ENCODE measurements around the gene ACP5.

The ACP5 gene

GRCh38 chr19:11555246-11555645, 22.2 kb downstream of the ACP5 start:
- Histone ChIP-seq H3K9me3 (replicated peaks; ENCODE audit: low read length) (no peaks in the 10 kb centered on the region), H3K4me3 (ENCODE audit: low read length) (no peak overlapping the region), H3K36me3 (ENCODE audit: insufficient read depth, low read length) (peaks cover 30% of the 10 kb centered on the region), H3K4me1 (ENCODE audit: control insufficient read depth, insufficient read depth, low read length) (peaks cover 7% of the 10 kb centered on the region), H3K4me2 (ENCODE audit: low read length) (no peak overlapping the region), H3K27me3 (ENCODE audit: control insufficient read depth, insufficient read depth, low read length) (no peaks in the 10 kb centered on the region), H3K9ac (ENCODE audit: low read depth, low read length) (no peak overlapping the region)

- Histone ChIP-seq H3K4me1 (ENCODE audit: control insufficient read depth, insufficient read depth, low read length) (peaks cover 7% of the 10 kb centered on the region), H3K36me3 (ENCODE audit: insufficient read depth, low read length) (peaks cover 30% of the 10 kb centered on the region)
Measured at GRCh38 chr19:11554160-11554559, 23.3 kb downstream of the ACP5 start.

GRCh38 chr19:11552666-11553372, 24.6 kb downstream of the ACP5 start:
- no peaks in the 10 kb centered on the region for H3K9me3 ChIP-seq (replicated peaks; ENCODE audit: low read length)
- H3K4me2 ChIP-seq (ENCODE audit: low read length): no peak overlapping the region
- peaks cover 2% of the 10 kb centered on the region for H3K4me1 ChIP-seq (ENCODE audit: control insufficient read depth, insufficient read depth, low read length)
- no peak overlapping the region for H3K4me3 ChIP-seq (ENCODE audit: low read length)
- H3K27me3 ChIP-seq (ENCODE audit: control insufficient read depth, insufficient read depth, low read length): no peaks in the 10 kb centered on the region
- H3K9ac ChIP-seq (ENCODE audit: low read depth, low read length): no peak overlapping the region
- H3K36me3 ChIP-seq (ENCODE audit: insufficient read depth, low read length): peaks cover 30% of the 10 kb centered on the region

More at GRCh38 chr19:11554160-11554559, 23.3 kb downstream of the ACP5 start:
- no peak overlapping the region for H3K9ac ChIP-seq (ENCODE audit: low read depth, low read length)
- no peak overlapping the region for H3K4me2 ChIP-seq (ENCODE audit: low read length)
- no peak overlapping the region for H3K4me3 ChIP-seq (ENCODE audit: low read length)
- H3K9me3 ChIP-seq (replicated peaks; ENCODE audit: low read length): no peaks in the 10 kb centered on the region
- no peaks in the 10 kb centered on the region for H3K27me3 ChIP-seq (ENCODE audit: control insufficient read depth, insufficient read depth, low read length)

- H3K4me2 ChIP-seq (ENCODE audit: low read length): no peak overlapping the region
- no peak overlapping the region for H3K4me3 ChIP-seq (ENCODE audit: low read length)
- H3K27me3 ChIP-seq (ENCODE audit: control insufficient read depth, insufficient read depth, low read length): no peaks in the 10 kb centered on the region
- no peak overlapping the region for H3K9ac ChIP-seq (ENCODE audit: low read depth, low read length)
- peaks cover 30% of the 10 kb centered on the region for H3K36me3 ChIP-seq (ENCODE audit: insufficient read depth, low read length)
- no peaks in the 10 kb centered on the region for H3K4me1 ChIP-seq (ENCODE audit: control insufficient read depth, insufficient read depth, low read length)
- no peaks in the 10 kb centered on the region for H3K9me3 ChIP-seq (replicated peaks; ENCODE audit: low read length)
Measured at GRCh38 chr19:11551603-11552235, 25.7 kb downstream of the ACP5 start.

GRCh38 chr19:11550265-11550664, 27.2 kb downstream of the ACP5 start:
- H3K27me3 ChIP-seq (ENCODE audit: control insufficient read depth, insufficient read depth, low read length): no peaks in the 10 kb centered on the region
- H3K4me1 ChIP-seq (ENCODE audit: control insufficient read depth, insufficient read depth, low read length): no peaks in the 10 kb centered on the region
- H3K9ac ChIP-seq (ENCODE audit: low read depth, low read length): no peak overlapping the region
- no peaks in the 10 kb centered on the region for H3K9me3 ChIP-seq (replicated peaks; ENCODE audit: low read length)
- H3K36me3 ChIP-seq (ENCODE audit: insufficient read depth, low read length): peaks cover 30% of the 10 kb centered on the region
- no peak overlapping the region for H3K4me2 ChIP-seq (ENCODE audit: low read length)
- no peak overlapping the region for H3K4me3 ChIP-seq (ENCODE audit: low read length)

GRCh38 chr19:11549386-11549953, 28.0 kb downstream of the ACP5 start:
- H3K4me3 ChIP-seq (ENCODE audit: low read length): no peak overlapping the region
- H3K4me2 ChIP-seq (ENCODE audit: low read length): no peak overlapping the region
- H3K9ac ChIP-seq (ENCODE audit: low read depth, low read length): no peak overlapping the region
- peaks cover 30% of the 10 kb centered on the region for H3K36me3 ChIP-seq (ENCODE audit: insufficient read depth, low read length)
- H3K4me1 ChIP-seq (ENCODE audit: control insufficient read depth, insufficient read depth, low read length): no peaks in the 10 kb centered on the region
- no peaks in the 10 kb centered on the region for H3K9me3 ChIP-seq (replicated peaks; ENCODE audit: low read length)
- H3K27me3 ChIP-seq (ENCODE audit: control insufficient read depth, insufficient read depth, low read length): no peaks in the 10 kb centered on the region

- no peak overlapping the region for H3K9ac ChIP-seq (ENCODE audit: low read depth, low read length)
- H3K36me3 ChIP-seq (ENCODE audit: insufficient read depth, low read length): peaks cover 16% of the 10 kb centered on the region
- H3K4me2 ChIP-seq (ENCODE audit: low read length): no peak overlapping the region
- H3K4me1 ChIP-seq (ENCODE audit: control insufficient read depth, insufficient read depth, low read length): no peaks in the 10 kb centered on the region
- no peak overlapping the region for H3K4me3 ChIP-seq (ENCODE audit: low read length)
- H3K27me3 ChIP-seq (ENCODE audit: control insufficient read depth, insufficient read depth, low read length): no peaks in the 10 kb centered on the region
- no peaks in the 10 kb centered on the region for H3K9me3 ChIP-seq (replicated peaks; ENCODE audit: low read length)
Measured at GRCh38 chr19:11547929-11548700, 29.3 kb downstream of the ACP5 start.

GRCh38 chr19:11541238-11541637, 36.2 kb downstream of the ACP5 start:
- no peak overlapping the region for H3K4me3 ChIP-seq (ENCODE audit: low read length)
- H3K4me1 ChIP-seq (ENCODE audit: control insufficient read depth, insufficient read depth, low read length): no peaks in the 10 kb centered on the region
- peaks cover 22% of the 10 kb centered on the region for H3K27me3 ChIP-seq (ENCODE audit: control insufficient read depth, insufficient read depth, low read length)
- no peak overlapping the region for H3K9ac ChIP-seq (ENCODE audit: low read depth, low read length)
- H3K9me3 ChIP-seq (replicated peaks; ENCODE audit: low read length): no peaks in the 10 kb centered on the region
- no peaks in the 10 kb centered on the region for H3K36me3 ChIP-seq (ENCODE audit: insufficient read depth, low read length)
- H3K4me2 ChIP-seq (ENCODE audit: low read length): no peak overlapping the region

- Histone ChIP-seq H3K4me2 (ENCODE audit: low read length) (no peak overlapping the region), H3K9me3 (replicated peaks; ENCODE audit: low read length) (no peaks in the 10 kb centered on the region), H3K9ac (ENCODE audit: low read depth, low read length) (no peak overlapping the region), H3K4me3 (ENCODE audit: low read length) (no peak overlapping the region), H3K4me1 (ENCODE audit: control insufficient read depth, insufficient read depth, low read length) (peaks cover 2% of the 10 kb centered on the region), H3K27me3 (ENCODE audit: control insufficient read depth, insufficient read depth, low read length) (peaks cover 22% of the 10 kb centered on the region), H3K36me3 (ENCODE audit: insufficient read depth, low read length) (no peaks in the 10 kb centered on the region)
Measured at GRCh38 chr19:11540645-11541044, 36.8 kb downstream of the ACP5 start.

- Histone ChIP-seq H3K4me1 (ENCODE audit: control insufficient read depth, insufficient read depth, low read length) (peaks cover 6% of the 10 kb centered on the region), H3K27me3 (ENCODE audit: control insufficient read depth, insufficient read depth, low read length) (peaks cover 22% of the 10 kb centered on the region), H3K9me3 (replicated peaks; ENCODE audit: low read length) (no peaks in the 10 kb centered on the region), H3K4me3 (ENCODE audit: low read length) (no peak overlapping the region), H3K9ac (ENCODE audit: low read depth, low read length) (no peak overlapping the region), H3K36me3 (ENCODE audit: insufficient read depth, low read length) (no peaks in the 10 kb centered on the region), H3K4me2 (ENCODE audit: low read length) (no peak overlapping the region)
Measured at GRCh38 chr19:11539495-11540365, 37.7 kb downstream of the ACP5 start.

Data from skeletal muscle satellite cell (primary cell).